DND-41 (cell line): ENCODE results near the gene TEDC2.

Source experiments
- ATAC-seq: fragments of 200-7000 bp; cut with Tn5 transposase; 3 replicates; pipeline ENCODE4 v1.9.1; 2021; ENCODE audit warnings: low read depth; ENCODE audit not compliant: insufficient read depth
- DNase-seq: peaks from one replicate; pipeline ENCODE4 v3.0.0-alpha.2; 2020
- H2AFZ ChIP-seq: 2 replicates; pipeline ENCODE4 v1.6.0; 2012; ENCODE audit warnings: low read depth, low read length
- H3K27ac ChIP-seq: 2 replicates; pipeline ENCODE4 v1.5.1; 2012; ENCODE audit warnings: low read length, inconsistent platforms
- H3K27me3 ChIP-seq: fragments of 200-600 bp; sonication (generic); 2 replicates; pipeline ENCODE4 v1.6.0; 2012; ENCODE audit warnings: low read length, mild to moderate bottlenecking, inconsistent platforms; ENCODE audit not compliant: insufficient read depth, poor library complexity
- H3K36me3 ChIP-seq: 2 replicates; pipeline ENCODE4 v1.5.1; 2012; ENCODE audit warnings: low read length, inconsistent platforms; ENCODE audit not compliant: insufficient read depth
- H3K4me1 ChIP-seq: 2 replicates; pipeline ENCODE4 v1.5.1; 2012; ENCODE audit warnings: mild to moderate bottlenecking, low read length; ENCODE audit not compliant: insufficient read depth
- H3K4me2 ChIP-seq: 2 replicates; pipeline ENCODE4 v1.6.0; 2012; ENCODE audit warnings: mild to moderate bottlenecking, moderate library complexity, low read length, inconsistent platforms; ENCODE audit not compliant: insufficient read depth
- H3K4me3 ChIP-seq, 2 experiments: fragments of 200-600 bp in 1 of 2; shearing (Covaris generic) in 1 of 2; 2 replicates each; pipeline ENCODE4 v1.5.1; 2012 to 2016; ENCODE audit warnings: inconsistent platforms in 2 of 2, low read length in 2 of 2, mild to moderate bottlenecking in 2 of 2, low read depth in 1 of 2, moderate library complexity in 1 of 2
- H3K79me2 ChIP-seq: 2 replicates; pipeline ENCODE4 v1.6.0; 2012; ENCODE audit warnings: low read length, inconsistent platforms; ENCODE audit not compliant: insufficient read depth
- H3K9ac ChIP-seq: 2 replicates; pipeline ENCODE4 v1.6.0; 2012; ENCODE audit warnings: low read depth, mild to moderate bottlenecking, inconsistent platforms, low read length, moderate library complexity
- H3K9me3 ChIP-seq: 2 replicates; pipeline ENCODE4 v1.5.1; 2012; ENCODE audit warnings: low read length, moderate library complexity, mild to moderate bottlenecking, inconsistent platforms; ENCODE audit not compliant: insufficient read depth, severe bottlenecking
- H4K20me1 ChIP-seq: 2 replicates; pipeline ENCODE4 v1.6.0; 2012; ENCODE audit warnings: low read length; ENCODE audit not compliant: insufficient read depth
- CTCF ChIP-seq: IDR thresholded peaks from 2 replicates; pipeline ENCODE4 v1.5.1; 2012; ENCODE audit warnings: borderline replicate concordance, low read length, moderate library complexity, mild to moderate bottlenecking; ENCODE audit not compliant: poor library complexity, severe bottlenecking; ENCODE audit errors: extremely low read depth
- EZH2 ChIP-seq: IDR thresholded peaks from 3 replicates; pipeline ENCODE4 v1.6.1; 2012; ENCODE audit warnings: borderline replicate concordance, low read depth, mild to moderate bottlenecking, moderate library complexity, low read length, inconsistent platforms; ENCODE audit not compliant: severe bottlenecking

Gene TEDC2

GRCh38 chr16:2485811-2486507 is 26.1 kb downstream of the TEDC2 start:
- H3K4me2 ChIP-seq: no peak overlapping the region
- H2AFZ ChIP-seq: no peak overlapping the region
- ATAC-seq (no peak), DNase-seq (no peak)
- peaks cover 14% of the 10 kb centered on the region for H3K36me3 ChIP-seq
- no peaks in the 10 kb centered on the region for H3K27me3 ChIP-seq
- no peaks in the 10 kb centered on the region for H3K9me3 ChIP-seq
- no peak overlapping the region for H3K9ac ChIP-seq
- no peak overlapping the region for H3K4me3 ChIP-seq
- H3K27ac ChIP-seq: no peak overlapping the region
- peaks cover 80% of the 10 kb centered on the region for H4K20me1 ChIP-seq
- peaks cover 73% of the 10 kb centered on the region for H3K79me2 ChIP-seq
- H3K4me1 ChIP-seq: no peaks in the 10 kb centered on the region
- TF ChIP-seq EZH2 (no peak), CTCF (no peak)

- Histone ChIP-seq H3K27ac (no peak overlapping the region), H3K4me3 (no peak overlapping the region)
- DNase-seq: no peak
These were observed 27.0 kb downstream of the TEDC2 start for GRCh38 chr16:2486645-2487516.

GRCh38 chr16:2487517-2487842 is 27.6 kb downstream of the TEDC2 start:
- Histone ChIP-seq H3K4me1 (no peaks in the 10 kb centered on the region), H3K27ac (no peak overlapping the region), H2AFZ (no peak overlapping the region), H3K9ac (no peak overlapping the region), H3K4me3 (no peak overlapping the region), H3K27me3 (no peaks in the 10 kb centered on the region), H4K20me1 (peaks cover 67% of the 10 kb centered on the region), H3K36me3 (peaks cover 13% of the 10 kb centered on the region), H3K9me3 (no peaks in the 10 kb centered on the region), H3K4me2 (no peak overlapping the region), H3K79me2 (peaks cover 63% of the 10 kb centered on the region)
- ATAC-seq: no peak
- no peak for DNase-seq
- TF ChIP-seq EZH2: no peak
- TF ChIP-seq CTCF: no peak

More at GRCh38 chr16:2486645-2487516, 27.0 kb downstream of the TEDC2 start:
- H3K36me3 ChIP-seq: peaks cover 13% of the 10 kb centered on the region
- H3K27me3 ChIP-seq: no peaks in the 10 kb centered on the region
- H3K79me2 ChIP-seq: peaks cover 65% of the 10 kb centered on the region
- H3K9me3 ChIP-seq: no peaks in the 10 kb centered on the region
- TF ChIP-seq EZH2: no peak
- no peak for TF ChIP-seq CTCF
- ATAC-seq: no peak
- H4K20me1 ChIP-seq: peaks cover 73% of the 10 kb centered on the region
- no peak overlapping the region for H3K4me2 ChIP-seq
- H3K9ac ChIP-seq: no peak overlapping the region
- no peaks in the 10 kb centered on the region for H3K4me1 ChIP-seq
- no peak overlapping the region for H2AFZ ChIP-seq
